MM.1S (cell line): ENCODE data around the gene EXTL1.

Experiments used
- DNase-seq: peaks from one replicate; pipeline ENCODE4 v3.0.0-alpha.2; 2015
- H2AFZ ChIP-seq: fragments of 300-600 bp; sonication (generic); 2 replicates; pipeline ENCODE4 v1.6.0; 2016; ENCODE audit warnings: antibody characterized with exemption, low read length
- H3F3A ChIP-seq: fragments of 300-600 bp; sonication (generic); 2 replicates; pipeline ENCODE4 v1.6.1; 2016; ENCODE audit warnings: mild to moderate bottlenecking, antibody characterized with exemption, low read length, moderate library complexity, mixed read lengths; ENCODE audit not compliant: insufficient read depth
- H3K27ac ChIP-seq: fragments of 300-600 bp; sonication (generic); 2 replicates; pipeline ENCODE4 v1.5.1; 2016; ENCODE audit warnings: mild to moderate bottlenecking, low read length
- H3K27me3 ChIP-seq: fragments of 300-600 bp; sonication (generic); replicated peaks from 2 replicates; pipeline ENCODE4 v1.6.0; 2016; ENCODE audit warnings: low read length; ENCODE audit not compliant: insufficient read depth
- H3K36me3 ChIP-seq: fragments of 300-600 bp; sonication (generic); replicated peaks from 2 replicates; pipeline ENCODE4 v1.6.1; 2016; ENCODE audit warnings: mild to moderate bottlenecking, low read length, mixed read lengths; ENCODE audit not compliant: insufficient read depth
- H3K4me1 ChIP-seq: fragments of 300-600 bp; sonication (generic); 2 replicates; pipeline ENCODE4 v1.6.1; 2016; ENCODE audit warnings: low read length, mixed read lengths
- H3K4me2 ChIP-seq: fragments of 300-600 bp; sonication (generic); 2 replicates; pipeline ENCODE4 v1.6.0; 2016; ENCODE audit warnings: low read depth, low read length
- H3K4me3 ChIP-seq: fragments of 300-600 bp; sonication (generic); 2 replicates; pipeline ENCODE4 v1.5.1; 2016; ENCODE audit warnings: low read length, mixed read lengths
- H3K79me2 ChIP-seq: fragments of 300-600 bp; sonication (generic); 2 replicates; pipeline ENCODE4 v1.6.1; 2016; ENCODE audit warnings: mixed run types, low read length, mixed read lengths
- H3K9ac ChIP-seq: fragments of 300-600 bp; sonication (generic); 2 replicates; pipeline ENCODE4 v1.6.1; 2016; ENCODE audit warnings: low read length, mixed read lengths
- H3K9me2 ChIP-seq: fragments of 300-600 bp; sonication (generic); replicated peaks from 2 replicates; pipeline ENCODE4 v1.6.1; 2016; ENCODE audit warnings: mild to moderate bottlenecking, low read length, mixed read lengths; ENCODE audit not compliant: insufficient read depth
- H3K9me3 ChIP-seq: fragments of 300-600 bp; sonication (generic); replicated peaks from 2 replicates; pipeline ENCODE4 v1.6.1; 2016; ENCODE audit warnings: mild to moderate bottlenecking, low read length, mixed read lengths; ENCODE audit not compliant: insufficient read depth
- H4K20me1 ChIP-seq: fragments of 300-600 bp; sonication (generic); 2 replicates; pipeline ENCODE4 v1.6.1; 2016; ENCODE audit warnings: mild to moderate bottlenecking, low read length, moderate library complexity, mixed read lengths; ENCODE audit not compliant: insufficient read depth
- CTCF ChIP-seq: fragments of 300-600 bp; sonication (generic); IDR thresholded peaks from 2 replicates; pipeline ENCODE4 v1.5.1; 2016; ENCODE audit warnings: antibody characterized with exemption, low read length, mixed read lengths
- EZH2 ChIP-seq: fragments of 300-600 bp; sonication (generic); optimal IDR thresholded peaks from 2 replicates; pipeline ENCODE3; 2017; ENCODE audit warnings: low read depth, mild to moderate bottlenecking, antibody characterized with exemption, low read length, mixed read lengths
- EZH2phosphoT487 ChIP-seq: fragments of 300-600 bp; sonication (generic); IDR thresholded peaks from 2 replicates; pipeline ENCODE4 v1.6.1; 2018; ENCODE audit warnings: antibody characterized with exemption, low read length

The EXTL1 gene

GRCh38 chr1:26020941-26021646, 481 bp upstream of the EXTL1 start:
- Histone ChIP-seq H3K4me3 (no peak overlapping the region), H2AFZ (no peak overlapping the region), H4K20me1 (no peaks in the 10 kb centered on the region), H3K36me3 (no peaks in the 10 kb centered on the region), H3K9ac (no peak overlapping the region), H3K4me2 (no peak overlapping the region), H3K9me3 (no peaks in the 10 kb centered on the region), H3K27me3 (peaks cover 9% of the 10 kb centered on the region; the same call in 1 of the 2 replicates), H3K27ac (no peak overlapping the region), H3K79me2 (no peaks in the 10 kb centered on the region), H3F3A (no peaks in the 10 kb centered on the region), H3K4me1 (peaks cover 6% of the 10 kb centered on the region; the same call in 1 of the 2 replicates), H3K9me2 (no peaks in the 10 kb centered on the region)
- no peak for TF ChIP-seq EZH2phosphoT487
- no peak for TF ChIP-seq EZH2
- no peak for TF ChIP-seq CTCF
- no peak for DNase-seq

- Histone ChIP-seq H2AFZ (no peak overlapping the region), H3K9ac (no peak overlapping the region), H3F3A (no peaks in the 10 kb centered on the region), H3K9me2 (no peaks in the 10 kb centered on the region), H3K4me3 (no peak overlapping the region), H3K4me2 (no peak overlapping the region), H3K36me3 (no peaks in the 10 kb centered on the region), H3K79me2 (no peaks in the 10 kb centered on the region), H3K4me1 (peaks cover 6% of the 10 kb centered on the region; the same call in 1 of the 2 replicates), H3K27me3 (peaks cover 9% of the 10 kb centered on the region; the same call in 1 of the 2 replicates), H3K27ac (no peak overlapping the region), H4K20me1 (no peaks in the 10 kb centered on the region), H3K9me3 (no peaks in the 10 kb centered on the region)
- DNase-seq = no peak
- no peak for TF ChIP-seq EZH2phosphoT487
- TF ChIP-seq CTCF = no peak
- TF ChIP-seq EZH2 = no peak
These were observed 817 bp downstream of the EXTL1 start for GRCh38 chr1:26022404-26022779.

GRCh38 chr1:26023009-26023408, 1.4 kb downstream of the EXTL1 start:
- Histone ChIP-seq H3K27ac (no peak overlapping the region), H3K4me3 (no peak overlapping the region), H3K27me3 (peaks cover 9% of the 10 kb centered on the region; the same call in 1 of the 2 replicates), H4K20me1 (no peaks in the 10 kb centered on the region), H3K9me3 (no peaks in the 10 kb centered on the region), H3K4me1 (peaks cover 6% of the 10 kb centered on the region; the same call in 1 of the 2 replicates), H3K36me3 (no peaks in the 10 kb centered on the region), H3K9me2 (no peaks in the 10 kb centered on the region), H3K79me2 (no peaks in the 10 kb centered on the region), H3K9ac (no peak overlapping the region), H2AFZ (no peak overlapping the region), H3F3A (no peaks in the 10 kb centered on the region), H3K4me2 (no peak overlapping the region)
- no peak for DNase-seq
- TF ChIP-seq EZH2 (no peak), CTCF (no peak), EZH2phosphoT487 (no peak)
